BLaER1 treated with 17β-estradiol and CSF1 and Interleukin-3, amounts not matched to agents 10 nM and 100 nM (cell line): ENCODE data around the gene TRMT61A.

Experiments
- H3K27ac ChIP-seq, 11 experiments: shearing (Covaris generic); formaldehyde crosslinking; 2 replicates each; pipeline ENCODE4 v1.8.1; 2022
- H3K27me3 ChIP-seq, 11 experiments: shearing (Covaris generic); formaldehyde crosslinking; 2 replicates each; pipeline ENCODE4 v1.8.1; 2022
- H3K36me3 ChIP-seq, 11 experiments: shearing (Covaris generic); formaldehyde crosslinking; 2 replicates each; pipeline ENCODE4 v1.8.1; 2022
- H3K4me1 ChIP-seq, 10 experiments: shearing (Covaris generic); formaldehyde crosslinking; 2 replicates each; pipeline ENCODE4 v1.8.1; 2022
- H3K4me2 ChIP-seq, 11 experiments: shearing (Covaris generic); formaldehyde crosslinking; 2 replicates each; pipeline ENCODE4 v1.8.1; 2022
- H3K4me3 ChIP-seq, 10 experiments: shearing (Covaris generic); formaldehyde crosslinking; 2 replicates each; pipeline ENCODE4 v1.8.1; 2022
- H3K9ac ChIP-seq, 11 experiments: shearing (Covaris generic); formaldehyde crosslinking; 2 replicates each; pipeline ENCODE4 v1.8.1; 2022
- H3K9me3 ChIP-seq, 11 experiments: shearing (Covaris generic); formaldehyde crosslinking; replicated peaks in 1 of 11; 2 replicates each; pipeline ENCODE4 v1.8.1; 2022
- H4K20me1 ChIP-seq, 11 experiments: shearing (Covaris generic); formaldehyde crosslinking; 2 replicates each; pipeline ENCODE4 v1.8.1; 2022
- Cebpa-rat ChIP-seq, 11 experiments: shearing (Covaris generic); IDR thresholded peaks; 2 replicates each; pipeline ENCODE4 v1.8.1; 2022

TRMT61A gene

GRCh38 chr14:103512701-103513611 lies 16.0 kb upstream of the TRMT61A start:
- H3K9me3 ChIP-seq, result no peaks in the 10 kb centered on the region
- H3K4me1 ChIP-seq, result peaks cover 13 to 59% (median 24%) of the 10 kb centered on the region in 10 experiments; a peak in 19 of 20 replicates
- H3K4me2 ChIP-seq, result peak overlapping the region in 7 of 11 experiments; percentile 21 to 47 (median 37); a peak in 13 of 22 replicates
- H3K9ac ChIP-seq, result peak overlapping the region in 3 of 11 experiments; percentile 34 to 48 (median 44); a peak in 3 of 22 replicates
- H3K27ac ChIP-seq, result peak overlapping the region in 2 of 11 experiments; percentile 3 to 15; a peak in 3 of 22 replicates
- no peak overlapping the region for H3K4me3 ChIP-seq
- H3K36me3 ChIP-seq, result peaks cover 12 to 46% (median 37%) of the 10 kb centered on the region in 11 experiments; a peak in 21 of 22 replicates
- no peak for TF ChIP-seq Cebpa-rat (IDR thresholded peaks at IDR 0.05)
- peaks cover 0 to 82% (median 20%) of the 10 kb centered on the region in 11 experiments; a peak in 16 of 22 replicates for H4K20me1 ChIP-seq
- H3K27me3 ChIP-seq, result no peaks in the 10 kb centered on the region

- TF ChIP-seq Cebpa-rat (IDR thresholded peaks at IDR 0.05), result no peak
- Histone ChIP-seq H3K27ac (no peak overlapping the region), H4K20me1 (peaks cover 0 to 84% (median 26%) of the 10 kb centered on the region in 11 experiments; a peak in 18 of 22 replicates), H3K36me3 (peaks cover 0 to 27% (median 19%) of the 10 kb centered on the region in 11 experiments; a peak in 19 of 22 replicates), H3K4me3 (no peak overlapping the region), H3K9me3 (no peaks in the 10 kb centered on the region), H3K4me1 (peaks cover 31 to 78% (median 43%) of the 10 kb centered on the region in 10 experiments), H3K27me3 (no peaks in the 10 kb centered on the region), H3K4me2 (peak overlapping the region in 5 of 11 experiments; percentile 11 to 52 (median 48); a peak in 8 of 22 replicates), H3K9ac (no peak overlapping the region)
Measured at GRCh38 chr14:103514596-103515421, 14.2 kb upstream of the TRMT61A start.

- Histone ChIP-seq H3K4me3 (no peak overlapping the region), H3K4me1 (peaks cover 40 to 85% (median 57%) of the 10 kb centered on the region in 10 experiments), H3K9ac (peak overlapping the region in 5 of 11 experiments; percentile 1 to 50 (median 14); a peak in 4 of 22 replicates), H3K36me3 (peaks cover 0 to 9% (median 2%) of the 10 kb centered on the region in 11 experiments; a peak in 9 of 22 replicates), H3K9me3 (no peaks in the 10 kb centered on the region), H3K4me2 (peak overlapping the region in 3 of 11 experiments; percentile 7 to 34 (median 26); a peak in 3 of 22 replicates), H3K27ac (no peak overlapping the region), H3K27me3 (peaks cover 2 to 14% (median 12%) of the 10 kb centered on the region in 11 experiments), H4K20me1 (peaks cover 0 to 85% (median 28%) of the 10 kb centered on the region in 11 experiments; a peak in 18 of 22 replicates)
- no peak for TF ChIP-seq Cebpa-rat (IDR thresholded peaks at IDR 0.05)
Measured at GRCh38 chr14:103516426-103517173, 12.4 kb upstream of the TRMT61A start.

- H4K20me1 ChIP-seq, result peaks cover 0 to 87% (median 28%) of the 10 kb centered on the region in 11 experiments; a peak in 18 of 22 replicates
- no peaks in the 10 kb centered on the region for H3K9me3 ChIP-seq
- no peak overlapping the region for H3K4me2 ChIP-seq
- no peak for TF ChIP-seq Cebpa-rat (IDR thresholded peaks at IDR 0.05)
- peaks cover 8 to 20% (median 18%) of the 10 kb centered on the region in 11 experiments for H3K27me3 ChIP-seq
- H3K4me3 ChIP-seq, result no peak overlapping the region
- H3K27ac ChIP-seq, result no peak overlapping the region
- H3K9ac ChIP-seq, result peak overlapping the region in 5 of 11 experiments; percentile 1 to 50 (median 13); a peak in 4 of 22 replicates
- H3K4me1 ChIP-seq, result peaks cover 43 to 88% (median 62%) of the 10 kb centered on the region in 10 experiments
- peaks cover 0 to 6% (median 0%) of the 10 kb centered on the region in 11 experiments; a peak in 1 of 22 replicates for H3K36me3 ChIP-seq
Measured at GRCh38 chr14:103517174-103517566, 11.8 kb upstream of the TRMT61A start.

GRCh38 chr14:103517721-103518421 lies 11.1 kb upstream of the TRMT61A start:
- Histone ChIP-seq H3K27ac (no peak overlapping the region), H3K36me3 (peaks cover 0 to 3% (median 0%) of the 10 kb centered on the region in 11 experiments; a peak in 1 of 22 replicates), H3K4me1 (peaks cover 41 to 89% (median 62%) of the 10 kb centered on the region in 10 experiments), H3K27me3 (peaks cover 15 to 27% (median 25%) of the 10 kb centered on the region in 11 experiments), H3K4me3 (no peak overlapping the region), H3K4me2 (peak overlapping the region in 5 of 11 experiments; percentile 79 to 87 (median 86); a peak in 4 of 22 replicates), H4K20me1 (peaks cover 0 to 86% (median 28%) of the 10 kb centered on the region in 11 experiments; a peak in 17 of 22 replicates), H3K9me3 (0 out of 22 replicates have a peak, but pooled peaks cover 0 to 3% (median 0%) of the 10 kb centered on the region in 11 experiments), H3K9ac (peak overlapping the region in 7 of 11 experiments; percentile 7 to 58 (median 35); a peak in 8 of 22 replicates)
- no peak for TF ChIP-seq Cebpa-rat (IDR thresholded peaks at IDR 0.05)

- H3K4me1 ChIP-seq, result peaks cover 35 to 87% (median 60%) of the 10 kb centered on the region in 10 experiments
- peak overlapping the region in 2 of 11 experiments; percentile 34 to 43; a peak in 3 of 22 replicates for H3K27ac ChIP-seq
- peak overlapping the region in 7 of 11 experiments; percentile 7 to 58 (median 41); a peak in 10 of 22 replicates for H3K9ac ChIP-seq
- H3K27me3 ChIP-seq, result peaks cover 22 to 34% (median 32%) of the 10 kb centered on the region in 11 experiments
- H4K20me1 ChIP-seq, result peaks cover 0 to 85% (median 33%) of the 10 kb centered on the region in 11 experiments; a peak in 17 of 22 replicates
- no peak for TF ChIP-seq Cebpa-rat (IDR thresholded peaks at IDR 0.05)
- H3K4me2 ChIP-seq, result peak overlapping the region; percentile 79 to 90 (median 86)
- 0 out of 22 replicates have a peak, but pooled peaks cover 0 to 9% (median 0%) of the 10 kb centered on the region in 11 experiments for H3K9me3 ChIP-seq
- peak overlapping the region in 1 of 10 experiments; percentile 9; a peak in 1 of 20 replicates for H3K4me3 ChIP-seq
- H3K36me3 ChIP-seq, result peaks cover 0 to 3% (median 0%) of the 10 kb centered on the region in 11 experiments; a peak in 1 of 22 replicates
Measured at GRCh38 chr14:103518422-103519042, 10.5 kb upstream of the TRMT61A start.
